HT1080 (cell line): ENCODE data around the gene RAMP2. TPM values are rescaled to one million over a fixed set of nuclear protein-coding genes. Genes with fewer than 3 reads are reported as not detected.
"Not testable (repeated sequence)": the region's sequence is repeated elsewhere in the genome, so short reads cannot be mapped to it uniquely, and the experiment has no call there.

Source experiments
- DNase-seq: peaks from one replicate; pipeline ENCODE4 v3.0.0-alpha.2; 2015; ENCODE audit warnings: low read depth
- polyA plus RNA-seq, 2 experiments: library from polyadenylated mRNA; depleted of rRNA; stranded (reverse); fragments of >200 nt; gene quantifications; 2 replicates each; pipeline ENCODE4 v1.2.3, GENCODE V29; 2015
- total RNA-seq: library from RNA; depleted of rRNA; stranded (reverse); fragments of >200 nt; shearing (Covaris generic); gene quantifications from 2 replicates; pipeline ENCODE4 v1.2.3, GENCODE V29; 2014; rRNA removed

Gene RAMP2, protein sequence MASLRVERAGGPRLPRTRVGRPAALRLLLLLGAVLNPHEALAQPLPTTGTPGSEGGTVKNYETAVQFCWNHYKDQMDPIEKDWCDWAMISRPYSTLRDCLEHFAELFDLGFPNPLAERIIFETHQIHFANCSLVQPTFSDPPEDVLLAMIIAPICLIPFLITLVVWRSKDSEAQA
- 0.40 and 1.4 TPM in 2 replicates for total RNA-seq
- 0.36 and 0.98 TPM in 2 replicates for polyA plus RNA-seq (2015; cell fraction: cytosol; rRNA removed)
- polyA plus RNA-seq (2015; cell fraction: nucleus; rRNA removed) = not detected in 2 replicates

DNA sequence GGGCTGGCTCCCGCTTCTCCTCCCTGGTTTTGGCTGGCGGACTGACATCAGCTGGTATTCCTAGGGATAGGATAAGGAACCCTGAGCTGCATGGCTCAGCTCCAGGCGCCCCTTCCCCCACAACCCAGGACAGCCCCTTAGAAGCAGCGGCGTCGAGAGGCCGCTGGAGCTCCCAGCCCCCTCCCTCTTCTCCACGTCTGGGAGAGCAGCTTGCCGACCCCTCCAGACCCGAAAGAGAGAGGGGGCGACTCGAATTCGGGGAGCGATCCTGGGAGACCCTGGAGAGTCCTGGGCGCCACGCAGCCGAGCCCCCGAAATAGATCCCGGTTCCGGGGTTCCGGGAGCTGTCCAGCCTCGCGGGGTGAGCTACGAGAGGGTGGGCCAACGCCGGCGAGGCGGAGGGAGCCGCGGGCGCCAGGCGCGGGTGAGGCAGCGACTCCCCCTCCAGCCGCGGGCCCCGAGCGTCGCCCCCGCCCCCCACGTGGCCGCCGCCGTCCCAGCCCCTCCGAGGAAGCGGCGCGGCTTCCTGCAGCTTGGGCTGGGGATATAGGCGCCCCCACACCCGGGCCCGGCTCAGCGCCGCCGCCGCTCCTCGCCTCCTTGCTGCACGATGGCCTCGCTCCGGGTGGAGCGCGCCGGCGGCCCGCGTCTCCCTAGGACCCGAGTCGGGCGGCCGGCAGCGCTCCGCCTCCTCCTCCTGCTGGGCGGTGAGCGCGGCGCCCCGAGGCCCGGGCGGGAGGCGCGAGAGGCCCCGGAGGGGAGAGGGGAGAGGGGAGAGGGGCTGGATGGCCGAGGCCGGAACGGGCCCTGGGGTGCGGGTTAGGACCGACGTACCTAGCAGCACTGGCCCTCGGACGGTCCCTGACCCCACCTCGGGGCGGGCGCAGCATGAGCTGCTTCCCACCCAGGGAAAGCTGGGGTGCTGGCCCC is at the start of gene RAMP2:
Gene RAMP2, plus strand, starts transcription at position 576 of the 930 bp plus-strand sequence. Its CDS starts 35 bp downstream, at position 611.
- DNase-seq = no peak

DNA sequence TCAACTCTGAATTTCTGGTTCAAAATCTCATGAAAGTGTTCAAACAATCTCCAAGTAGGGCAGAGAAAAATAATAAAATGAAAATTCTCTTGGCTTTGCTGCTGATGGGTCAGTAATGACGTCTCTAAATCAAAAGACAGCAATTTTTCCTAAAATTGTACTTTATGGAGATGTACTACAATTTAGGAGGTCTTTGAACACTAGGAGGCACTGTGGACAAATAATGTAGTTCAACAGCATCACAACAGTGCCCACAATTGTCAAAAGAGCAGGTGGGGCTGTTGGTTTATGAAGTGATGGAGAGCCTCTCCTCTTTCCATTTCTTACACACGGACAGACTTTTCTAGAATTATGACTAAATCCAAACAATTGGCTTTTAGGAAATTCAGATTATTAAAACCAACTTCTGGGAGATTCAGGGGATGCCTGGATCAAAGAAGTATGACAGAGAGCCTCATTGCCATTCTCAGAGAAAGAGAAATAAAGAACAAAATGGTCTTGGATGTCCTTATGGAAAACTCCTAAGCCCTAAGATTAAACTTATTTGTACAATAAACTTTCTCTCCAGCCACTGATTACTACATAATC is 39.9 kb upstream of the RAMP2 start:
- peak; percentile 52 for DNase-seq

DNA sequence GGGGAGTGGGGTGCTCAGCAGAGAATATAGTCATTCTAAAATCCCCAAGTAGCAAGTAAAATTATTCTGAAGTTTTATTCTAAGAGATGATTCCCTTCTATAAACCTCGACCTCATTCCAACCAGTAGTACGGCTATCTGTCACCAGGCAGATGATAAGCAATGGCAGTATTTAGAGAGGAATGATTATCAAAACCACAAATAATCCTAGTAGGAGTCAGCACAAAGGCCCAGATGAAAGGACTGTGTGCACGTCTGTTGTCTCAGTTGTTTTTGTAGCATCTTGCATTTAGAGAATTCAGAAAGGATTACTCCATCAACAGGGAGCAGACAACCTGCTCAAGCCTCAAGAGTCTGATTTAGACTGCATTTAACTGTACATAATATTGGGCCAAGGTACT is 37.4 kb upstream of the RAMP2 start:
- DNase-seq = no peak

DNA sequence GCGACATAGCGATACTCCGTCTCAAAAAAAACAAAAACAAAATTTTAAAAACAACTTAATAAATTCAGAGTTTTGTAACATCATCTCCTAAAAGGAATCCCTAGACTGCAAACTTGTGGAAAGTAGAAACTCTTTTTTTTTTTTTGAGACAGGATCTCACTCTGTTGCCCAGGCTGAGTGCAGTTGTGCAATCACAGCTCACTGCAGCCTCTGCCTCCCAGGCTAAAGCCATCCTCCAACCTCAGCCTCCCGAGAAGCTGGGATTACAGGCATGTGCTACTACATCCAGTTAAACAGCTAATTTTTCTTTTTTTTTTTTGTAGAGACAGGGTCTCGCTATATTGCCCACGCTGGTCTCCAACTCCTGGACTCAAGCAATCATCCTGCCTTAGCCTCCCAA is 35.9 kb upstream of the RAMP2 start:
- no peak for DNase-seq

DNA sequence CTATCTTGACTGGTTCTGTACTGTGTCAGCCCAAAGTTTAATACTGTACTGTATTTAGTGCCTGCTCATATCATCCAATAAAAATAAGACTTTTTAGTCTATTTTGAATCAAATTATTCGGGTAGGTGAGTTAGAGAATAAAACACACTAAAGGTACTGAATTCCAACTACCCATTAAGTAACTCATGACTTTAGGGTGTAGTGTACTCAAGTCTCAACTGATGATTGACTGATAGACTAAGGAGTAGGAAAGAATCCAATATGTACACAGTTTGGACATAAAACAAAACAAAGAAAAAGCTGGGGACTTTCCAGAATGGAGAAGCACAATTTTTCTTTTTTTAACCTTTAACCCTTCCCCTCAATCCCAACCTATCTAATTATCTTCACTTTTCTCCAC is 20.3 kb upstream of the RAMP2 start:
- DNase-seq = no peak

DNA sequence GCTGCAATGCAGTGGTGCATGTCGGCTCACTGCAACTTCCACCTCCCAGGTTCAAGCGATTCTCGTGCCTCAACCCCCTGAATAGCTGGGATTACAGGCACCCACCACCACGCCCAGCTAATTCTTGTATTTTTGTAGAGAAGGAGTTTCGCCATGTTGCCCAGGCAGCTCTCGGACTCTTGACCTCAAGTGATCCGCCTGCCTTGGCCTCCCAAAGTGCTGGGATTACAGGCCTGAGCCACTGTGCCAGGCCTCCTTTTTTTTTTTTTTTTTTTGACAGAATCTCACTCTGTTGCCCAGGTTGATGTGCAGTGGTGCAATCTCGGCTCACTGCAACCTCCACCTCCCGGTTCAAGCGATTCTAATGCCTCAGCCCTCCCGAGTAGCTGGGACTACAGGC is 18.1 kb upstream of the RAMP2 start:
- not testable (repeated sequence) for DNase-seq

DNA sequence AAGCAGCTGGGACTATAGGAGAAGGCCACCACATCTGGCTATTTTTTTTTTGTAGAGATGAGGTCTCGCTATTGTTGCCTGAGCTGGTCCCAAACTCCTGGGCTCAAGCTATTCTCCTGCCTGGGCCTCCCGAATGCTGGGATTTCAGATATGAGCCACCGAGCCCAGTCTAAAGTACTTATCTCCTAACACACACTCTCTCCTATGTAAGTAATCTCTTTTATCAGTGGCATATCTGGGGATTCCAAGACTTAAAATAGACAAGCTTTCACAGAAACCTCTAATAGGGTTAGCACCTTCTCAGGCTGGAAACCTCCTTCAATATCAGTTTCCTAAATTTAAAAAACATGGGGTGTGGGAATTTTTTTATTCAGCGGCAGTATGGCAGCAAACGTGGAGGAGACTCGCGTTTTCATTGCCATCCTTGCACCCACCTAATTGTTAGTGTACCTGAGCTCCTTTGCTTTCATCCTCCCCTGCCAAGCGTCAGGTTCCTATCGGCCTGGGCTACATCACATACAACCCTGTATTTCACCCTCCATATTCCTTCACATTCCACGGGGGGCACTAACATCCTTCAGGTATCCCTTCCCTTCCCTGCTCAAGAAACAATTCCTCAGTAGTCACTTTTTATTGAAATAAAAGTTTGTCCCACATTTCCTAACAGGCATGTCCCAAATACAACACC is 17.3 kb upstream of the RAMP2 start:
- DNase-seq = no peak

DNA sequence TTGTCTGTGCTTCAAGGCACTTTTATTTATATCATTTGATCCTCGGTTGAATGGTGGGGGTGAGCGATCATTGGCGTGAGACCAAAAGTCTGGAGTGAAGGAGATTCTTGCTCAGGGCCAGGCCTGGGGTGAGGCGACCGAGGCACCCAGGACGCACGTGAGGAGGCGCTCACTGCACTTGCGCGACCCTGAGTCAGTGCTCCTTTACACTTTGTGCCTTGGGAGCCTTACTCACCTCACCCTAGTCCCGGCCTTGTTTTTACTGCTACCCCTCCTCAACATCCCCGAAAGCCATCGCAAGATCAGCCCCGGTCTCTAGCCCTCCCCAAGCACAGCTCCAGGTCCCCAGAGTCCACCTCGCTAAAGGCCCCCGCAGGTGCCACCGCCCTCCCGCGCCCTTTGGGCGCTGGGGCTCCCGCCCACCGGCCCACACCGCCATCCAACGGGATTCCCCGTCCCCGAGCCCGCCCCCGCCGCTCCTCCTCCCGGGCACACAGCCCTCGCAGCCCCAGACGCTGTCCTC is 16.7 kb upstream of the RAMP2 start:
- DNase-seq = peak; percentile 69

DNA sequence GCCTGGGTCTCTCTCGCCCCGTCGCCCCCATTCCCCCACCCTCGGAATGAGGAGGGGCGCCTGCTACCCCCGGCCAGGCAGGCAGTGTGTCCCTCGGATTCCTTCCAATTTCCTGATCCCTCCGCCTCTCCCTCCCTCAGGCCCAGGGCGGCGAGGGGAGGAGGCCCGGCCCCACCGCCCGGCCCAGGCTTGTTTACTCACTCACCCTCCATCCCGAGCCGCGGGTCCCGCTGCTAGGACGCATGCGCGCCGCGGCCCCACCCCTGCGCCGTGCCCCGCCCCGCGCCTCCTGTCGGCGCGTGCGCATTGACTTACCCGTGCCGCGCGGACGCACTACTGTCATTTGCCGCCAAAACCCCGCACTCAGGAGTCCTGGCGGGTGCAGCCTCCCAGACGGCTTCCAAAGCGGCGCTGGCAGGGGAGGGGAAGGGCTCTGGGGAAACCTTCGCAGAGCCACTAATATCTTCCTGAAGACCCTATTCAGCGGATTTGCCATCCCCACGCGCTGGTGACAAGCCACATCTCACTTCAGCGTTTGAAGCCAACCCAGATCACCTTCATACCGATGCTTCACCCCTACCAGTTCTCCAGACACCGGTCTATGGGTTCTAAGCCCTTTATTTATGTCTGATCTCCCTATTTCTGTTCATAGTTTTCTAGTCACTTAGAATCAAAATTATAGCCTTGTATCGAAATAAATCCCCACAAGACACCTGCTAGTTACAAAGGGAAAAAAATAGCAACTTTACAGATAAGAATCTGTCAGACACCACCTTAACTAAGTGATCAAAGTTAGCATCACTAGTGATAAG is 16.0 kb upstream of the RAMP2 start, which contains the start of gene EZH1:
Gene EZH1, minus strand, starts transcription at position 235 of the 812 bp plus-strand sequence. CDS start 16,099 bp downstream, outside the sequence.
- DNase-seq = peak; percentile 89

DNA sequence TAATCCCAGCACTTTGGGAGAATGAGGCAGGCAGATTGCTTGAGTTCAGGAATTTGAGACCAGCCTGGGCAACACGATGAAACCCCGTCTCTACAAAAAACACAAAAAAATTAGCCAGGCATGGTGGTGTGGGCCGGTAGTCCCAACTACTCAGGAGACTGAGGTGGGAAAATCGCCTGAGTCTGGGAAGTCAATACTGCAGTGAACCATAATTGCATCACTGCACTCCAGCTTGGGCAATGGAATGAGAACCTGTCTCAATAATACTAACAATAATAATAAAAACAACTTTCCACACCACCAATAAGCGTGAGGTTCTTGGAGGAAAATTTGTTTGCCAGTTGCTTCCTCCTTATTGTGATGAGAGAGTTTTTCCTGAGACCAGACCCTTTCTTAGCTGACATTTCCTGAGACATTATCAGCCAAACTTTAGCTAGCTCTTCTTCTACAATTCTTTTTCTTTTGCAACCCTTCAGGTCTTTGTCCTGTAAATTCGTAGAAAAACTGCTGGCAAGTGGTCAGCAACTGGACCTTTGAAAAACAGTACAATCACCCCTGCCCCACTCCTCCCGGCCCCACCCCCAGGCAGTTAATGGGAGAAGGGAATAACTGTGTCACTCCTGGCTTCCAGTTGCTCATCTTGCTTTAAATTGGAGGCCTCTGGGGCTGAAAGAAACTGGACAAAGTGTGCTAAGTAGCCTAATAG is 12.7 kb upstream of the RAMP2 start:
- DNase-seq = no peak

DNA sequence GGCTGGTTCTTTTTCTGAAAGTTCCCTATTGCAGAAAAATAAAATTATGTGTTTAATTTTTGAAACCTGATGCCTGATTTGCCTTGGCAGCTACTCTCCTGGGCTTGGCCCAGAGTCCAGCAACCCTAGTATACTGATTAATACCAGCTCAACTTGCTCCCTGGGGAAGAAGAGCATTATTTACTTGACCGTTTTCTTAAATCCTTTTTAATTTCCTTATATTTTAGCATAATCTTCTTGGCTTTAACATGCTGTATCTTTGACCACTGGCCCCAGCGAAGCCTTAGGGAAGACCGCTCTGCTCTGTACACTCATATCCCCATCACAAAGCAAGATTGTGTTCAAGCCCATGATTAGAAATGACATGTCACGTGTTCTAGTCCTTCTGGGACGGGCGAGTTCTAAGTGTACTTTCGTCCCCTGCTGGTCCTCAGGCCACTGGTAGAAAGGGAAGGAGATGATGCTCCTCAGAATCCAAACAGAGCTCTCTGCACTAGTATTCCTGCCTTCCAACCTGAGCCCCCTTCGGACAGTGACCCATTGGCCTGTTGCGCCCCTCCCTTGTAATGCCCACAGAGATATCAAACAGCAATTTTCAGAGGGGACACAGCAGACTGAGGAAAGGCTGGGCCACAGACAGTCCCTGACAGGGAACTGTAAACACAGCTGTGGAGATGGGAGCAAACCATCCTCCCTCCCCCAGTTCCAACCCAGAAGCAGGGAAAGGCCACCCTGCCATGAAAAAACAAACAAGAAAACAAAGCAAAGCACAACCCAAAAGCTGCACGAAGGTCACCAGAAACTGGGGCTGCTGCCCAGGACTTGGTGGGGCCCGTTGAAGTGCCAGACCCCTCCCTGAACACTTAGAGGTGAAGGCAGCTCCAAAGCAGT is 11.9 kb upstream of the RAMP2 start:
- DNase-seq = no peak

DNA sequence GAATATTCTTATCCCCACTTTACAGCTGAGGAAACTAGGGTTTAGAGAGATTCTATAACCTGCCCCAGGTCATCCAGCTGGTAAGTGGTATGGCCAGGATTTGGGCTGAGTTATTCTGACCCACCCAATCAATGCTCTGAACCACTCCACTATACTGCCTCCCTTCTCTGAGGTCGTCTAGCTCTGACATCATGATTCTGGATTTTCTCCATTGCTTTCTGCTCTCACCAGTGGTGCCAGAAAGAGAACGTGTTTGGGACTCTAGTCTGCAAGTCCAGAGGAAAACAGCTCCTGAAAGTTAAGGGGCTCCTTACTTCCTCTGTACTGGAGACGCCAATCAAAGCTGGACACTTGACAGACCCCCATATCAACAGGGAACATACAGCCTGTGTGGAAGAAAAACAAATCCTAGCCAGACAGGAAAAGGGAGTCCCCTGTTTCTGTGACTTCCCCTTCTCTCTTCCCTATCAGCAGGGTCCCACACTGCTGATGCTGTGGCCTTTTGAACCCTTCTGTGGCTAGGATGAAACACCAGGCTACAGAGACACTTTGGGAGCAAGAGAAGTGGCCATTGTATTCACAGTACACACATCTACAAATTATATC is 10.2 kb upstream of the RAMP2 start:
- no peak for DNase-seq

DNA sequence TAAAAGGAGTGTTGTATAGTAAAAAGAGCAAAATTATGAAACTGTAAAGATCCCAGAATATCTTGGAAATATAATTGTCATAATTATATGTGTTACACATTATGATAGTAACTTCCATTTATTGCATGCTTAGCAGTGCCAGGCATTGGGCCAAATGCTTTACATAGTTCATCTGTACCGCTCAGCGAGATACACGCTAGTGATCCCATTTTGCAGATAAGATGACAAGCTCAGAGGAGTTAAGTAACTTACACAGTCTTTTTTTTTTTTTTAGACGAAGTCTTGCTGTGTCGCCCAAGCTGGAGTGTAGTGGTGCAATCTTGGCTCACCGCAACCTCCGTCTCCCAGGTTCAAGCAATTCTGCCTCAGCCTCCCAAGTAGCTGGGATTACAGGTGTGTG is 9.4 kb upstream of the RAMP2 start:
- DNase-seq = no peak

DNA sequence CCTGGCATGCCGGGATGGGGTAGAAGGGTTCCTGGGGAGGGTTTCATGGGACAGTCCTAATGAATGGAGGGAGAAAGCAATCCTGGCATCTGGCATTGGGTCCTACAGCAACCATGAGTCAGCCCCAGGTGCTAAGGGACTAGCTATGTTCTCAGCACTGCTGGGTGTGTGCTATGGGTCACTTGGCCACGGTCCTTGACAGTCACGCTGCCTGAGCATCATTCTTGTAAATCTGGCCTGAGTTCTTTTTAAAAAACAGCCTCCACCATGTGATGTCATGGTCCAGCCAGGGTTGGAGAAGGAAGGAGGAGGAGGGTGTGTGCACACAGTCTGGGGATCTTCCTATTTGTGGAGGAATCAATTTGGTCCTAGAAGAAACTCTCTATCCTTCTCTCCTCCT is 6.2 kb upstream of the RAMP2 start:
- peak; percentile 45 for DNase-seq

DNA sequence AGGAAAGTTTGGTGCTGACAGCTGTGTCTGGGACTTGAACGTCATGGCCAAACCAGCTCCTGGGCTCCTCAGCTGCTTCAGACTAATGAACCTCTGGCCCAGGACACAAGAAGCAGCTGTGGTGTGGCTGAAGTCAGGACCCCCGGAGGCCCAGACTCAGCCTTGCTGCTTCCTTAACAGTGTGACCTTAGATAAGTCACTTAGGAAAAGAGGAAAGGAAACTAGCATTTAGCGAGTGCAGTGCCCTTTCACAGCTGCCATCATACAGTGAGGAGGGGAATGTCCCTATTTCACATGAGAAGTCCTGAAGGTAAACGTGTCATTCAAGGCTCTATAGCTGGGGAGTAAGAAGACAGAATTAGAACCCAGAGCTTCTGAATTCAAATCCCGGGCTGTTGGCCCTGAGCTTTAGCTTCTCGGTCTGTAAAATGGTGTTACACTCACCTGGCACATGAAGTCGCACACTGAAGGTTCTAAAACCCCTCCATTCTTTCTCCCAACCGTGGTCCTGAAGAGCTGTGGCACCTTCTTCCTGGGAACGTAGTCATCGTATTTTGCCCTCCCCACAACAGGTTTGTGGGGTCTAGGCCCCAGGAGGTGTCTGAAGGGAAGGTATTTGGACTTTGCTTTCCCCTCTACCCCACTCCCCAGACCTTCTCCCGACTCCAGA is 910 bp upstream of the RAMP2 start:
- DNase-seq = no peak

DNA sequence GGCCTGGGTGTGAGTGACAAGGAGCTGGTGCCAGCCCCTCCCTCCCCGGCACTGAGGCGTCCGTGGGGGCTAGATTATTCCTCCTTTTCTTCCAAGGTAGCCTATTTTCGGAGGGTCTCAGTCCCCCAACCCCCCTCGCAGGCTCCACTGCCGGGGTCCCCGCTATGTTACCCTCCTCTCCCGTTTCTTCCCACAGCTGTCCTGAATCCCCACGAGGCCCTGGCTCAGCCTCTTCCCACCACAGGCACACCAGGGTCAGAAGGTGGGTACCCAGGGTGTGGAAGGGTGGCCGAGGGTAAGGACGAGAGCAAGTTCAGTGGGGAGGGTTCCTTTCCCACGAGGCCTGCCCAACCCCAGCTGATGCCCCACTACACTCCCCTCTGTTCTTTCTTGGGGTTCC is 611 bp downstream of the RAMP2 start:
- no peak for DNase-seq

DNA sequence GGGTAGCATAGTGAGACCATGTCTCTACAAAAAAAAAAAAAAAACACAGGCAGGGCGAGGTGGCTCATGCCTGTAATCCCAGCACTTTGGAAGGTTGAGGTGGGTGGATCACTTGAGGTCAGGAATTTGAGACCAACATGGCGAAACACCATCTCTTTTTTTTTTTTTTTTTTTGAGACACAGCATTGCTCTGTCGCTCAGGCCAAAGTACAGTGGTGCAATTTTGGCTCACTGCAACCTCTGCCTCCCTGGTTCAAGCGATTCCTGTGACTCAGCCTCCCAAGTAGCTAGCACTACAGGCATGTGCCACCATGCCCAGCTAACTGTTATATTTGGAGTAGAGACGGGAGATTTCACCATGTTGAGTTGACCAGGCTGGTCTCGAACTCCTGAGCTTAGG is 5.1 kb downstream of the RAMP2 start:
- no peak for DNase-seq

DNA sequence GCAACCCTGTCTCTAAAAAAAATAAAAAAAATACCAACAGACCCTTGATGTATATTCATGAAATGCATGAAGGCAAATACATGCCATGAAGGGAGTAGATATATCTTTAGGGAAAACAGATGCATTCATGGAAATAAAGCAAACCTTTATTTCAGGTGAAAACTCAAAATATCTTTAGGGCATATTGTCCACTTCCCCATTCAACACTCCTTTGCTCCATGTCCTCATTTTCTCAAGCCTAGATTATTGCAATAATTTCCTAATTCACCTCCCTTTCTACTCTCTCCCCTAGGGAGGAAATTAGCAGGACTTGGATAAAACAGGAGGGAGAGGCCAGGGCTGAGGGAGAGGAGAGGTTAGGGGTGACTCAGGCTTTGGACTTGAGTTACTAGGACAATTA is 6.5 kb downstream of the RAMP2 start:
- no peak for DNase-seq
